ENCODE data around the gene PLCB4. TPM values are rescaled to one million over a fixed set of nuclear protein-coding genes. Genes with fewer than 3 reads are reported as not detected.

The PLCB4 gene
- total RNA-seq, 1 experiment from 2014 or later: 12.9 TPM

DNA sequence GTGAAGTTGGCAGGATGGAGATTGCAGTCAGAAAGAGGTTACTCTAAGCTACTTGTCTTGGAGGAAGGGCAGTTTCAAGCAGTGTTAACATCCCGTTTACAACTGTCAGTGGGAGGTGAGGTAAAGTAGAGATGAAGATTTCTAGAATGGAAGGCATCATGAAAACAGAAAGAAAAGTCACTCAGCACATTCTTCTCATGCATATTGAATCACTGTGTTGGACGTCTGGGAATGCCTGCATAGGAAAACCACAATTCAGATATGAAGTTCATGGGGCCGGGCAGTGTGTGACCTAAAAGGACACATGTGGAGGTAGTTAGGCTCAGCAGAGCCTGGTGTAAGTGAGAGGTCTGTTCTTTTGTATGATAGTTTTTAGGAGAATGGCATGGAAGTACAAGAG lies 372.0 kb downstream of the PLCB4 start:
- H3K27ac Mint-ChIP-seq (ENCODE audit: unreplicated experiment): no peak overlapping the region
- H3K27me3 Mint-ChIP-seq (ENCODE audit: unreplicated experiment): no peaks in the 10 kb centered on the region
- no peaks in the 10 kb centered on the region for H3K36me3 Mint-ChIP-seq (ENCODE audit: insufficient read depth, unreplicated experiment)
- CTCF ChIA-PET: interaction anchor here (1.6 kb wide), 1 partner anchor 21 kb away, joined by 3 read pairs; no protein-coding TSS in a partner anchor
- no peak for TF ChIP-seq CTCF (IDR thresholded peaks at IDR 0.05; ENCODE audit: unreplicated experiment)
- intact Hi-C loops (cut with micrococcal nuclease; ENCODE audit: unreplicated experiment): no loop called here
- no peak for DNase-seq
- no peak overlapping the region for H3K4me3 Mint-ChIP-seq (ENCODE audit: low read depth, unreplicated experiment)
- H3K4me1 Mint-ChIP-seq (ENCODE audit: low read depth, unreplicated experiment): no peaks in the 10 kb centered on the region
- H3K9me3 Mint-ChIP-seq (ENCODE audit: low read depth, unreplicated experiment): peaks cover 4% of the 10 kb centered on the region
- BruUV-seq (replicated peaks): no TSS peak

DNA sequence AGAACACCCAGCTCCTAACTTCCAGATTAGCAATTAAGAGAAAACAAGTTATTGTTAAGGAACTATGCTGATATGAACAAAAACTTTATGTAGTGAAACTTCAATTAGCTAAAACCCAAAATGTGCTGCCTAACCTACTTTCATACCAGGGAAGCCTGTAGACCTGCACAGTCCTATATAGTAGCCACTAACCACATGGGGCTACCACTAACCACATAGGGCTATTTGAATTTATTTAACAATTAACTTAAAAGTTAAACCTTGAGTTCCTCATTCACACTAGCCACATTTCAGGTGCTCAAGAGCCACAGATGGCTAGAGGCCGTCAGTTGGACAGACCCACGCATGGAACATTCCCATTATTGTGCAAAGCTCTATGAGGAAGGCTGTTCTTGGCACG lies 373.1 kb downstream of the PLCB4 start:
- no peak overlapping the region for H3K27ac Mint-ChIP-seq (ENCODE audit: unreplicated experiment)
- H3K9me3 Mint-ChIP-seq (ENCODE audit: low read depth, unreplicated experiment): peaks cover 4% of the 10 kb centered on the region

GRCh38 chr20:9442858-9443257 lies 374.0 kb downstream of the PLCB4 start:
- H3K4me3 Mint-ChIP-seq (ENCODE audit: low read depth, unreplicated experiment): no peak overlapping the region
- peaks cover 4% of the 10 kb centered on the region for H3K9me3 Mint-ChIP-seq (ENCODE audit: low read depth, unreplicated experiment)
- H3K4me1 Mint-ChIP-seq (ENCODE audit: low read depth, unreplicated experiment): no peaks in the 10 kb centered on the region
- H3K27me3 Mint-ChIP-seq (ENCODE audit: unreplicated experiment): no peaks in the 10 kb centered on the region
- BruUV-seq (replicated peaks): no TSS peak
- DNase-seq: no peak
- intact Hi-C loops (cut with micrococcal nuclease; ENCODE audit: unreplicated experiment): no loop called here
- no peak for TF ChIP-seq CTCF (IDR thresholded peaks at IDR 0.05; ENCODE audit: unreplicated experiment)
- no peak overlapping the region for H3K27ac Mint-ChIP-seq (ENCODE audit: unreplicated experiment)
- no peaks in the 10 kb centered on the region for H3K36me3 Mint-ChIP-seq (ENCODE audit: insufficient read depth, unreplicated experiment)
- CTCF ChIA-PET: no interaction called here

More for the DNA sequence above, 373.1 kb downstream of the PLCB4 start:
- H3K36me3 Mint-ChIP-seq (ENCODE audit: insufficient read depth, unreplicated experiment): no peaks in the 10 kb centered on the region
- CTCF ChIA-PET: no interaction called here
- intact Hi-C loops (cut with micrococcal nuclease; ENCODE audit: unreplicated experiment): no loop called here
- H3K27me3 Mint-ChIP-seq (ENCODE audit: unreplicated experiment): no peaks in the 10 kb centered on the region
- no peak for DNase-seq
- TF ChIP-seq CTCF (IDR thresholded peaks at IDR 0.05; ENCODE audit: unreplicated experiment): no peak
- H3K4me1 Mint-ChIP-seq (ENCODE audit: low read depth, unreplicated experiment): no peaks in the 10 kb centered on the region
- BruUV-seq (replicated peaks): no TSS peak
- H3K4me3 Mint-ChIP-seq (ENCODE audit: low read depth, unreplicated experiment): no peak overlapping the region

DNA sequence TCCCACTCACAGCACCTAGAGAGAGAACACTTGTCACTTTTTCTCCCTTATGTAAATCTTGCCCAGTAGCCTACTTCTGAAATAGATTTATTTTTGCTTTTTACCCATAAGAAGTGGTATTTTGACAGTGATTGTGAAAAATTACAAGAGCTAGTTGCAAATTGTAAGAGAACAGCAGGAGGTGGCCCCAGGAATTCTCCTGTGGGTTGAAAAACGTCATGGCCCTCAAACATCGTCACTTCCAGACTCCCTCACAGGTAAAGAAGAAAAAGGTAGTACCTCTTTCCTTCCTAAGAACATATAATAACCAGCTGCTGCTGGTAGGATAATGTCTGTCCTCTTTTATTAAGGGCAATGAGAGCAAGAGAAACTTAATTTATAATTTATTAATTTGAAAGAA lies 376.0 kb downstream of the PLCB4 start:
- intact Hi-C loops (cut with micrococcal nuclease; ENCODE audit: unreplicated experiment): no loop called here
- no peaks in the 10 kb centered on the region for H3K9me3 Mint-ChIP-seq (ENCODE audit: low read depth, unreplicated experiment)
- CTCF ChIA-PET: no interaction called here
- H3K36me3 Mint-ChIP-seq (ENCODE audit: insufficient read depth, unreplicated experiment): no peaks in the 10 kb centered on the region
- BruUV-seq (replicated peaks): no TSS peak
- no peaks in the 10 kb centered on the region for H3K27me3 Mint-ChIP-seq (ENCODE audit: unreplicated experiment)
- no peak overlapping the region for H3K27ac Mint-ChIP-seq (ENCODE audit: unreplicated experiment)
- no peak overlapping the region for H3K4me3 Mint-ChIP-seq (ENCODE audit: low read depth, unreplicated experiment)
- no peaks in the 10 kb centered on the region for H3K4me1 Mint-ChIP-seq (ENCODE audit: low read depth, unreplicated experiment)
- TF ChIP-seq CTCF (IDR thresholded peaks at IDR 0.05; ENCODE audit: unreplicated experiment): no peak
- no peak for DNase-seq
